ENCODE data around the gene RGR.

The RGR gene

GRCh38 chr10:84261236-84261915, 16.5 kb downstream of the RGR start:
- in situ Hi-C loops (cut with HindIII; ENCODE audit: low sequenced_read_pairs) = loop anchor here (25.0 kb wide), 1 partner anchor 251 kb away; no protein-coding TSS in a partner anchor
- no peak for DNase-seq (ENCODE audit: low read depth)
- no peak for TF ChIP-seq CTCF (IDR thresholded peaks at IDR 0.05; ENCODE audit: low read depth, low read length, missing control alignments)
- H3K4me3 ChIP-seq (ENCODE audit: low read depth, low read length) = no peak overlapping the region

- DNase-seq (ENCODE audit: low read depth) = no peak
- H3K4me3 ChIP-seq (ENCODE audit: low read depth, low read length) = no peak overlapping the region
- in situ Hi-C loops (cut with HindIII; ENCODE audit: low sequenced_read_pairs) = loop anchor here (25.0 kb wide), 1 partner anchor 250 kb away; no protein-coding TSS in a partner anchor
- TF ChIP-seq CTCF (IDR thresholded peaks at IDR 0.05; ENCODE audit: low read depth, low read length, missing control alignments) = no peak
These were observed 17.5 kb downstream of the RGR start for GRCh38 chr10:84262190-84262956.

- H3K4me3 ChIP-seq (ENCODE audit: low read depth, low read length) = no peak overlapping the region
- TF ChIP-seq CTCF (IDR thresholded peaks at IDR 0.05; ENCODE audit: low read depth, low read length, missing control alignments) = no peak
- in situ Hi-C loops (cut with HindIII; ENCODE audit: low sequenced_read_pairs) = loop anchor here (25.0 kb wide), 1 partner anchor 249 kb away; no protein-coding TSS in a partner anchor
- no peak for DNase-seq (ENCODE audit: low read depth)
These were observed 18.9 kb downstream of the RGR start for GRCh38 chr10:84263716-84264115.

- in situ Hi-C loops (cut with HindIII; ENCODE audit: low sequenced_read_pairs) = loop anchor here (25.0 kb wide), 1 partner anchor 248 kb away; no protein-coding TSS in a partner anchor
- DNase-seq (ENCODE audit: low read depth) = peak; percentile 36
- H3K4me3 ChIP-seq (ENCODE audit: low read depth, low read length) = no peak overlapping the region
- peak; percentile 93 for TF ChIP-seq CTCF (IDR thresholded peaks at IDR 0.05; ENCODE audit: low read depth, low read length, missing control alignments)
These were observed 19.8 kb downstream of the RGR start for GRCh38 chr10:84264611-84265141.

GRCh38 chr10:84265418-84265817, 20.6 kb downstream of the RGR start:
- H3K4me3 ChIP-seq (ENCODE audit: low read depth, low read length) = no peak overlapping the region
- DNase-seq (ENCODE audit: low read depth) = no peak
- in situ Hi-C loops (cut with HindIII; ENCODE audit: low sequenced_read_pairs) = loop anchor here (25.0 kb wide), 1 partner anchor 247 kb away; no protein-coding TSS in a partner anchor
- no peak for TF ChIP-seq CTCF (IDR thresholded peaks at IDR 0.05; ENCODE audit: low read depth, low read length, missing control alignments)

GRCh38 chr10:84267503-84268126, 22.8 kb downstream of the RGR start:
- in situ Hi-C loops (cut with HindIII; ENCODE audit: low sequenced_read_pairs) = loop anchor here (25.0 kb wide), 1 partner anchor 245 kb away; no protein-coding TSS in a partner anchor
- H3K4me3 ChIP-seq (ENCODE audit: low read depth, low read length) = no peak overlapping the region
- no peak for DNase-seq (ENCODE audit: low read depth)
- peak; percentile 61 for TF ChIP-seq CTCF (IDR thresholded peaks at IDR 0.05; ENCODE audit: low read depth, low read length, missing control alignments)

Measured in astrocyte of the cerebellum (primary cell).